Ovary (tissue), 9 donors: ENCODE measurements around the gene HNRNPF. TPM values are rescaled to one million over a fixed set of nuclear protein-coding genes. Genes with fewer than 3 reads are reported as not detected.
A peak's percentile ranks its signal among the peaks of the same experiment; 100 is the strongest.

Experiments
- DNase-seq, 5 donors: peaks; one replicate each; pipeline ENCODE4 v3.0.0-alpha.2; 2019 to 2020
- H3K27ac ChIP-seq, 2 donors: fragments of 200-600 bp; one replicate each; pipeline versions ENCODE4 v1.5.1 to v1.8.0; 2019 to 2022
- H3K27me3 ChIP-seq: fragments of 200-600 bp; one replicate; pipeline ENCODE4 v1.8.0; 2022
- H3K36me3 ChIP-seq: fragments of 200-600 bp; sonication (generic); one replicate; pipeline ENCODE4 v1.5.1; 2019
- H3K4me1 ChIP-seq: one replicate; pipeline ENCODE4 v1.8.1; 2013; ENCODE audit warnings: mild to moderate bottlenecking, moderate library complexity; ENCODE audit not compliant: insufficient read depth
- H3K4me3 ChIP-seq: fragments of 200-600 bp; sonication (generic); one replicate; pipeline ENCODE4 v1.5.1; 2017
- H3K9me3 ChIP-seq, 2 donors: fragments of 200-600 bp in 1 of 2; sonication (generic) in 1 of 2; one replicate each; pipeline versions ENCODE4 v1.5.1 to v1.8.1; 2013 to 2019; ENCODE audit warnings: mild to moderate bottlenecking in 1 of 2, moderate library complexity in 1 of 2
- CTCF ChIP-seq, 3 donors: fragments of 450-650 bp in 2 of 3; fragments of 200-600 bp in 1 of 3; IDR thresholded peaks; one replicate each; pipeline versions ENCODE4 v1.5.1 to v1.8.0; 2016 to 2022; ENCODE audit warnings: antibody characterized with exemption in 3 of 3, mild to moderate bottlenecking in 1 of 3
- EP300 ChIP-seq: sonication (generic); formaldehyde crosslinking; IDR thresholded peaks from one replicate; pipeline ENCODE4 v1.6.1; 2017; ENCODE audit warnings: antibody characterized with exemption
- POLR2A ChIP-seq: fragments of 450-650 bp; IDR thresholded peaks from one replicate; pipeline ENCODE4 v1.6.1; 2017; ENCODE audit warnings: antibody characterized with exemption, mild to moderate bottlenecking, moderate library complexity
- WGBS, 3 donors: extraction: QIAGEN DNeasy Blood & Tissue Kit in 1 of 3; methylation state at CpG; one replicate each; pipeline versions ENCODE4 v1.1.5 to v1.1.7; 2013 to 2017; 5-methylcytosine and 5-hydroxymethylcytosine counted together
- intact Hi-C, 4 donors: fragments of 100-400 bp; cut with DNase I; formaldehyde crosslinking; loops; one replicate each; pipeline versions ENCODE4 v1.11.0 to v1.15.1; 2022 to 2023
- polyA plus RNA-seq, 2 donors: library from polyadenylated mRNA; stranded (reverse); fragments of 200-250 nt in 1 of 2; fragments of 350-450 nt in 1 of 2; fragmentation: Illumina TruSeq in 1 of 2; extraction: RNeasy Lipid Tissue Mini Kit (QIAGEN cat#74804) in 1 of 2; gene quantifications; one replicate each; pipeline ENCODE4 v1.2.3, GENCODE V29; 2013 to 2014
- total RNA-seq, 7 donors: library from RNA; depleted of rRNA in 2 of 7; stranded (reverse); fragments of >200 nt in 2 of 7; fragmentation: NEBNext Ultra II Directional in 3 of 7; extraction: Animal tissue kit (Norgen Biotek cat#: 25700) in 3 of 7; gene quantifications; one replicate each; pipeline versions ENCODE4 v1.1.0 to v1.2.4, GENCODE V29; 2016 to 2023
- donor health status: DM: no; HTN: no; CAD: no; lungs with moderate emphysema.
- donor health status: DM: no; HTN: no; CAD: no.
- donor health status: Bipolar disorder and iron deficiency.
- donor health status: DM: yes; HTN: yes; CAD: no.
- donor health status: DM: no; HTN: no; CAD: no.
- donor health status: DM: yes; HTN: yes; CAD: no.

Gene HNRNPF
- total and polyA plus RNA-seq, 9 donors, result 95.1 to 220 (median 166) TPM

DNA sequence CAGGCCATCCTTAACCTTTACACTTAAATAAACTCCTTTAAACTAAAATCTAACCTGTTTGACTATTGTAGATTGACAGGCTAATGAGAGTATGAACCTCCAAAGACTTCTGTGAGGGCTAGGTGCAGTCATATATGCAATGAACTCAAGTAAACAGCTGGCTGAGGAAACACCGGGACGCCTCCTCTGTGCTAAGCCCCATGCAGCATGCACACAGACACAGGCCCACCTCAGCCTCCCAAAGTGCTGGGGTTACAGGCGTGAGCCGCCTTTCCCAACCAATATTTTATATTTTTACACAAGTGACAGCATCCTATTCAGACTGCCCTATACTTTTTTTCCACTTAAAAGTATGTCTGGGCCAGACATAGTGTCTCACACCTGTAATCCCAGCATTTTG lies 39.1 kb downstream of the HNRNPF start:
- H3K27ac ChIP-seq, result no peak overlapping the region
- WGBS, 3 donors, result 85 to 96% (median 95%) methylated on average over 4 of the region's 4 CpGs
- H3K4me1 ChIP-seq, result no peaks in the 10 kb centered on the region
- no peak for DNase-seq
- H3K36me3 ChIP-seq, result no peaks in the 10 kb centered on the region
- H3K9me3 ChIP-seq, result no peaks in the 10 kb centered on the region
- TF ChIP-seq POLR2A (no peak), CTCF (IDR thresholded peaks at IDR 0.05) (no peak), EP300 (no peak)
- H3K4me3 ChIP-seq, result no peak overlapping the region
- intact Hi-C loops, result no loop called here
- H3K27me3 ChIP-seq, result no peaks in the 10 kb centered on the region

- Histone ChIP-seq H3K27ac (no peak overlapping the region), H3K4me3 (no peak overlapping the region), H3K9me3 (no peaks in the 10 kb centered on the region), H3K27me3 (no peaks in the 10 kb centered on the region), H3K4me1 (peaks cover 6% of the 10 kb centered on the region), H3K36me3 (no peaks in the 10 kb centered on the region)
- DNase-seq, result no peak
- intact Hi-C loops, result no loop called here
- WGBS, 3 donors, result 70 to 81% (median 70%) methylated on average over 3 of the region's 3 CpGs
- TF ChIP-seq EP300 (no peak), POLR2A (no peak), CTCF (IDR thresholded peaks at IDR 0.05) (no peak)
Measured at GRCh38 chr10:43365001-43365400, 44.0 kb downstream of the HNRNPF start.

DNA sequence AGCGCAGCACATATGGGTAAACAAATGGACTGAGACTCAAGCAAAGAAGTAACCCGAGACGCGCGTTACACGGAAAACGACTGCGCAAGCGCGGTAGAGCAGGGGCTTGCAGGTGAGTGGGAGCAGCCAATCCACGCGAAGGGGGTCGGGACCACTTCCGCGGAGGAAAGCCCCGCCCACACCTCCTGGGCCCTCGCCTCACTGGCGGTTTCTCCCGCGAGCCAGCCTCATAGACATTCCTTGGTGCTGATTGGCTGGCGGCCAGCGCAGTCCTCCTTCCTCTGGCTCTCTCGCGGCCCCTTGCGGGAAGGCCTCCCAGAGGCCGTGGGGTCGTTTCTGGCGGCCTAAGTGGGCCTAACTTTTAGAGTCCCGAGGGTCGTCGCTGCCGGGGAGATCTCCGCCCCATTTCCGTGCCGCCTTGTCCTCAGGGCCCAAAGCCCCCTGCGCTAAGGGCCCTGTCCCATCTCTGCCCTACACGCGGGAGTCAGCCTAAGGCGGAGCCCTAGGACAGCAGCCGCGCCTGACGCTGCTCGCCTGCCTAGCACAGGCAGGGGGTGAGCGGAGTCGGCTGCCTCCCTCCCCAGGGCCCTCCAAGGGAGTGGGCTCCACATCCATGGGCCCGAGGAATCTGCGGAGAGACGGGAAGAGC lies 46.7 kb downstream of the HNRNPF start:
- no peak for TF ChIP-seq EP300
- peak; percentile 29 for TF ChIP-seq POLR2A
- peak; percentile 12 to 53 (median 36) for TF ChIP-seq CTCF (IDR thresholded peaks at IDR 0.05)
- H3K27ac ChIP-seq, result peak overlapping the region in 1 of 2 donors; percentile 17
- intact Hi-C loops, result no loop called here
- H3K27me3 ChIP-seq, result no peaks in the 10 kb centered on the region
- peak overlapping the region; percentile 48 for H3K4me3 ChIP-seq
- DNase-seq, result peak; percentile 94 to 98 (median 97)
- 4 to 7% (median 6%) methylated on average over 35 to 48 of the region's 48 CpGs for WGBS, 3 donors
- H3K4me1 ChIP-seq, result peaks cover 6% of the 10 kb centered on the region
- no peaks in the 10 kb centered on the region for H3K36me3 ChIP-seq
- H3K9me3 ChIP-seq, result no peaks in the 10 kb centered on the region

- no peak for TF ChIP-seq CTCF (IDR thresholded peaks at IDR 0.05)
- no peak for TF ChIP-seq POLR2A
- TF ChIP-seq EP300, result no peak
- intact Hi-C loops, result no loop called here
- H3K27ac ChIP-seq, result peak overlapping the region in 1 of 2 donors; percentile 17
- no peaks in the 10 kb centered on the region for H3K27me3 ChIP-seq
- H3K4me1 ChIP-seq, result peaks cover 6% of the 10 kb centered on the region
- no peaks in the 10 kb centered on the region for H3K36me3 ChIP-seq
- no peaks in the 10 kb centered on the region for H3K9me3 ChIP-seq
- H3K4me3 ChIP-seq, result peak overlapping the region; percentile 48
- 17 to 20% (median 20%) methylated on average over 21 of the region's 21 CpGs for WGBS, 3 donors
- no peak for DNase-seq
Measured at GRCh38 chr10:43361547-43362190, 47.3 kb downstream of the HNRNPF start.
